GM12878 (cell line): ENCODE data around the gene PRLH. TPM values are rescaled to one million over a fixed set of nuclear protein-coding genes. Genes with fewer than 3 reads are reported as not detected.

ENCODE experiments used
- ATAC-seq: fragments of 200-7000 bp; cut with Tn5 transposase; 3 replicates; pipeline ENCODE4 v1.9.1; 2020; ENCODE audit warnings: mild to moderate bottlenecking, moderate library complexity
- BruUV-seq: library from RNA; stranded (reverse); fragments of 400-500 nt; replicated peaks from 2 replicates; lab custom pipeline; 2021; lab: Mats Ljungman, UMichigan
- CTCF ChIA-PET: fragments of 300-600 bp; sonication (Branson Sonifier 250); formaldehyde crosslinking; extraction: SDS; loops from one replicate; lab custom pipeline; 2021; ENCODE audit warnings: inconsistent platforms; lab: Yijun Ruan, JAX
- POLR2A ChIA-PET: fragments of 350-600 bp; formaldehyde crosslinking; extraction: SDS; loops from one replicate; lab custom pipeline; 2021; ENCODE audit warnings: inconsistent platforms; lab: Charles Lee
- RAD21 ChIA-PET: fragments of 300-600 bp; sonication (Branson Sonifier 250); formaldehyde crosslinking; loops from one replicate; lab custom pipeline; 2023; ENCODE audit warnings: antibody characterized with exemption; ENCODE audit not compliant: unreplicated experiment; lab: Charles Lee
- SMC1A ChIA-PET: fragments of 300-600 bp; sonication (Branson Sonifier 250); formaldehyde crosslinking; loops from one replicate; lab custom pipeline; 2023; ENCODE audit not compliant: unreplicated experiment, uncharacterized antibody; lab: Charles Lee
- DNase-seq: peaks from one replicate; pipeline ENCODE4 v3.0.0-alpha.2; 2011; ENCODE audit warnings: low read depth, low spot score
- FAIRE-seq: peaks from 3 replicates; lab custom pipeline; 2011; peaks lifted over from hg19 to GRCh38; lab: Jason Lieb, UNC
- H2AFZ ChIP-seq: 2 replicates; pipeline ENCODE4 v1.6.0; 2011; ENCODE audit warnings: low read depth, low read length, control low read depth; ENCODE audit not compliant: control insufficient read depth
- H3K27ac ChIP-seq: 2 replicates; pipeline ENCODE4 v1.5.1; 2011; ENCODE audit warnings: control low read depth; ENCODE audit not compliant: control insufficient read depth, insufficient read depth
- H3K27me3 ChIP-seq, 2 experiments: replicated peaks in 1 of 2; 2 replicates each; pipeline versions ENCODE4 v1.6.0 to v1.6.1; 2011; ENCODE audit warnings: low read length in 1 of 2; ENCODE audit not compliant: control insufficient read depth in 2 of 2, insufficient read depth in 2 of 2
- H3K36me3 ChIP-seq, 2 experiments: 2 replicates each; pipeline ENCODE4 v1.5.1; 2011; ENCODE audit warnings: low read length in 1 of 2; ENCODE audit not compliant: control insufficient read depth in 2 of 2, insufficient read depth in 2 of 2
- H3K4me1 ChIP-seq: 2 replicates; pipeline ENCODE4 v1.6.1; 2011; ENCODE audit warnings: mild to moderate bottlenecking, low read length, moderate library complexity, mixed read lengths; ENCODE audit not compliant: control insufficient read depth, insufficient read depth
- H3K4me2 ChIP-seq: 2 replicates; pipeline ENCODE4 v1.6.0; 2011; ENCODE audit warnings: control low read depth; ENCODE audit not compliant: control insufficient read depth, insufficient read depth
- H3K4me3 ChIP-seq: fragments of 200-600 bp; sonication (generic); 2 replicates; pipeline ENCODE4 v1.5.1; 2016
- H3K79me2 ChIP-seq: 2 replicates; pipeline ENCODE4 v1.6.0; 2011; ENCODE audit warnings: low read length; ENCODE audit not compliant: control insufficient read depth, insufficient read depth
- H3K9ac ChIP-seq: 2 replicates; pipeline ENCODE4 v1.8.0; 2011; ENCODE audit warnings: low read length, control low read depth, mixed read lengths; ENCODE audit not compliant: control insufficient read depth, insufficient read depth
- H3K9me3 ChIP-seq: replicated peaks from 3 replicates; pipeline ENCODE4 v1.5.1; 2011; ENCODE audit warnings: mild to moderate bottlenecking, low read length; ENCODE audit not compliant: control insufficient read depth, insufficient read depth
- H4K20me1 ChIP-seq: 2 replicates; pipeline ENCODE4 v1.6.0; 2011; ENCODE audit not compliant: control insufficient read depth, insufficient read depth
- BACH1 ChIP-seq: fragments of 450-650 bp; IDR thresholded peaks from 2 replicates; pipeline ENCODE4 v1.6.1; 2017; ENCODE audit warnings: mild to moderate bottlenecking, borderline replicate concordance
- BCL3 ChIP-seq: IDR thresholded peaks from 2 replicates; pipeline ENCODE4 v1.6.1; 2011; ENCODE audit warnings: borderline replicate concordance, low read depth, mild to moderate bottlenecking, moderate library complexity, low read length; ENCODE audit not compliant: insufficient read depth, poor library complexity, severe bottlenecking
- IRF4 ChIP-seq: IDR thresholded peaks from 2 replicates; pipeline ENCODE4 v1.6.1; 2011; ENCODE audit warnings: low read depth, low read length
- MAX ChIP-seq: IDR thresholded peaks from 2 replicates; pipeline ENCODE4 v1.6.1; 2012; ENCODE audit warnings: low read depth, low read length, improper control_type of control experiment
- NR2C2 ChIP-seq: IDR thresholded peaks from 2 replicates; pipeline ENCODE4 v1.6.1; 2011; ENCODE audit warnings: borderline replicate concordance, low read depth; ENCODE audit not compliant: control insufficient read depth, insufficient read length
- TCF3 ChIP-seq: IDR thresholded peaks from 2 replicates; pipeline ENCODE4 v1.6.1; 2012; ENCODE audit warnings: low read depth, mild to moderate bottlenecking, low read length, borderline replicate concordance; ENCODE audit not compliant: insufficient read depth
- YBX1 ChIP-seq: fragments of 450-650 bp; IDR thresholded peaks from 2 replicates; pipeline ENCODE4 v1.6.1; 2016; ENCODE audit warnings: antibody characterized with exemption
- ZNF274 ChIP-seq: IDR thresholded peaks from one replicate; pipeline ENCODE4 v1.8.0; 2011; ENCODE audit not compliant: insufficient read length, insufficient read depth
- ZNF687 ChIP-seq: fragments of 450-650 bp; IDR thresholded peaks from 2 replicates; pipeline ENCODE4 v1.6.1; 2017; ENCODE audit warnings: mild to moderate bottlenecking, moderate library complexity
- WGBS: methylation state at CpG from one replicate; pipeline ENCODE4 v1.1.6; 2016; ENCODE audit warnings: low lambda C conversion rate; ENCODE audit not compliant: insufficient replicate concordance, insufficient coverage; ENCODE audit errors: missing lambda C conversion rate; 5-methylcytosine and 5-hydroxymethylcytosine counted together
- in situ Hi-C: fragments of 300-500 bp; cut with MboI; formaldehyde crosslinking; loops from 9 replicates; pipeline ENCODE4 v1.14.3; 2018; ENCODE audit warnings: mixed read lengths
- intact Hi-C: fragments of 100-400 bp; cut with micrococcal nuclease; formaldehyde crosslinking; loops from one replicate; pipeline ENCODE4 v1.14.2; 2022; ENCODE audit not compliant: unreplicated experiment
- polyA plus RNA-seq, 11 experiments: library from polyadenylated mRNA; depleted of rRNA in 4 of 11; unstranded in 6 of 11; stranded (reverse) in 5 of 11; fragments of >200 nt; fragmentation: Nextera tagmentation in 4 of 11; fragmentation: Illumina TruSeq in 1 of 11; extraction: Ambion mirVana in 4 of 11; extraction: Trizol in 1 of 11; gene quantifications; 1 replicate in 1 of 11; 2 replicates in 10 of 11; pipeline versions ENCODE4 v1.2.1 to v1.2.3, GENCODE V29; 2011 to 2016; ENCODE audit warnings: inconsistent platforms in 2 of 11, missing spikeins in 2 of 11, low read depth in 1 of 11
- total RNA-seq, 4 experiments: library from RNA; depleted of rRNA in 3 of 4; stranded (reverse); fragments of >200 nt in 3 of 4; fragmentation: Illumina TruSeq in 1 of 4; extraction: Trizol in 1 of 4; gene quantifications; 2 replicates each; pipeline versions ENCODE4 v1.2.1 to v1.2.3, GENCODE V29; 2013 to 2021

The PRLH gene
- total and polyA plus RNA-seq, 10 of the 15 experiments (the other 5 are each of a cell fraction or from before 2014, with no cell fraction given), result not detected

- TF ChIP-seq ZNF687 (no peak), YBX1 (no peak), ZNF274 (no peak), MAX (no peak), IRF4 (no peak), TCF3 (no peak), NR2C2 (no peak)
These were observed 7.5 kb downstream of the PRLH start (continued) for GRCh38 chr2:237573721-237574415.

- ATAC-seq (no peak), FAIRE-seq (no peak), DNase-seq (no peak)
- WGBS, result 33% methylated on average over 9 of the region's 9 CpGs
- CTCF ChIA-PET, result interaction anchor here (1.3 to 6.7 kb wide), 4 partner anchors 8 to 170 kb away, joined by 4 to 364 read pairs (median 29); no protein-coding TSS in a partner anchor
- Histone ChIP-seq H3K9ac (no peak overlapping the region), H2AFZ (no peak overlapping the region), H4K20me1 (no peaks in the 10 kb centered on the region), H3K9me3 (no peaks in the 10 kb centered on the region), H3K4me2 (no peak overlapping the region), H3K27me3 (peaks cover 0 to 2% of the 10 kb centered on the region in 2 experiments; a peak in 1 of 4 replicates), H3K79me2 (no peaks in the 10 kb centered on the region), H3K4me3 (no peak overlapping the region), H3K27ac (no peak overlapping the region), H3K36me3 (no peaks in the 10 kb centered on the region), H3K4me1 (no peaks in the 10 kb centered on the region)
- in situ Hi-C loops (loop anchor here (5.0 kb wide), 2 partner anchors 62 to 417 kb away; no protein-coding TSS in a partner anchor), intact Hi-C loops (loop anchor here (5.0 kb wide), 1 partner anchor 152 kb away; no protein-coding TSS in a partner anchor)
- POLR2A ChIA-PET, result no interaction called here
- SMC1A ChIA-PET, result interaction anchor here (1.2 to 7.1 kb wide), 2 partner anchors 36 to 63 kb away, joined by 3 to 190 read pairs; no protein-coding TSS in a partner anchor
- no TSS peak for BruUV-seq
- TF ChIP-seq BACH1 (no peak), BCL3 (no peak)
- RAD21 ChIA-PET, result interaction anchor here (7.4 kb wide), 1 partner anchor 63 kb away, joined by 300 read pairs; no protein-coding TSS in a partner anchor
These were observed 8.1 kb downstream of the PRLH start for GRCh38 chr2:237574467-237574866.
